Activated CD8-positive, alpha-beta memory T cell treated with anti-CD3 and anti-CD28 coated beads for 48 hours (primary cell): ENCODE data around the gene TNFAIP8L1.
"Not testable (repeated sequence)": the region's sequence is repeated elsewhere in the genome, so short reads cannot be mapped to it uniquely, and the experiment has no call there.

Experiments used
- DNase-seq, 3 experiments: peaks; one replicate each; pipeline ENCODE4 v3.0.0-alpha.2; 2020; ENCODE audit warnings: low read depth in 2 of 3, low spot score in 2 of 3

Gene TNFAIP8L1

DNA sequence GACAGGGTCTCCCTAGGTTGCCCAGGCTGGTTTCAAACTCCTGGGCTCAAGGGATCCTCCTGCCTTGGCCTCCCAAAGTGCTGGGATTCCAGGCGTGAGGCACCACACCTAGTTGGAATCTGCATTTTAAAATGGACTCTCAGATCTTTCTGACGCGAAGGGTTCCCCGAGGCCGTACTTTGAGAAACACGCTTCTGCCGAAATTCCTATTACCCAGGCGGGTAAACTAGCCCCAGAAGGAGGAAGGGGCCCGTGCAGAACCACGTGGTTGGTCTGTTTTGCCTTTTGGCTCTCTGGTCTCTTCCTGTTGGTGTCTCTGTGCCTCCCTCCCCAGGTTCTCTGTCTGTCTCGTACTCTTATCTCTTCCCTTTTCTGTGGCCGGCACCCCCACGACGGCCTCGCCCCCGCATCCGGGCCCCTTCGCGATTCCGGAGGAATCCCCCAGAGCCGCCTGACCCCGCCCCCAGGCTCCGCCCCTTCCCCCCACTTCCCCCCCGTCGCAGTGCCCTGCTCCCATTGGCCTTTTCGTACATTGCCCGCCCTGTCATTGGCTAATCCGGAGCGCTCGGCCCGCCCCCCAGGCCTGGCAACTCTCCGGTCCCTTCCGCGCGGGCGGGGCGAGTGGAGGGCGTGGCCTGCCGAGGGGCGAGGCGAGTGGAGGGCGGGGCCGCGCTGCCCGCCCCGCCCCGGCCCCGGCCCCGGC lies at the start of gene TNFAIP8L1:
TSS of gene TNFAIP8L1 (plus strand) at position 689 of the 703 bp plus-strand sequence. CDS start 12,354 bp downstream, outside the sequence.
- DNase-seq: peak; percentile 96 to 98 (median 97)

DNA sequence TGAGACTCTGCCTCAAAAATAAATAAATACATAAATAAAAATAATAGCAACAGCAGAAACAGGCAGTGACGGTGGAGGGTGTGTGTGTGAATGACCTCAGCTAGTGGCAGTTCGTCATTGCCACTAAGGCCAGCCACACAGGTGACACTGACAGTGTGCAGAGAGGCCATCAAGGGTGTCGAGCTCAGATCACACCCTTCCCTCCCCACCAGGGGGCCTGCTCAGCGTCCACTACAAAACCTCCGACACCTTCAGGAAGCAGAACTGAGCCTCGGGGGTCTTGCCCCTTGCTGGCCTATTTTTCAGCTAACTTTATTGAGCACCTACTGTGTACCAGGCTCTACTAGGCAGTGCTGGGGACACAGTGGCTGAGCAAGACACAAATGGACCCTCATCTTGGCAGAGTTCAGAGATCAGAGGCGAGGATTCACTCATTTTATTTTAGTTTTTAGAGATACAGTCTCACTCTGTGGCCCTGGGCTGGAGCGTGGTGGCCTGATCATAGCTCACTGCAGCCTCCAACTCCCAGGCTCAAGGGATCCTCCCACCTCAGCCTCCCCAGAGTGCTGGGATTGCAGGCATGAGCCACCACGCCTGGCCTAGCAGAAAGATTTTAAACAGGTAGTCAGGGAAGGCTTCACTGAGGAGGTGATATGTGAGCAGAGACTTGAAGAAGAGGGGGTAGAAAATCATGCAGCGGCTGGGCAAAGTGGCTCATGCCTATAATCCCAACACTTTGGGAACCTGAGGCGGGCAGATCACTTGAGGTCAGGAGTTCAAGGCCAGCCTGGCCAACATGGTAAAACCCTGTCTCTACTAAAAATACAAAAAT lies 49.5 kb upstream of the TNFAIP8L1 start:
- DNase-seq: no peak

DNA sequence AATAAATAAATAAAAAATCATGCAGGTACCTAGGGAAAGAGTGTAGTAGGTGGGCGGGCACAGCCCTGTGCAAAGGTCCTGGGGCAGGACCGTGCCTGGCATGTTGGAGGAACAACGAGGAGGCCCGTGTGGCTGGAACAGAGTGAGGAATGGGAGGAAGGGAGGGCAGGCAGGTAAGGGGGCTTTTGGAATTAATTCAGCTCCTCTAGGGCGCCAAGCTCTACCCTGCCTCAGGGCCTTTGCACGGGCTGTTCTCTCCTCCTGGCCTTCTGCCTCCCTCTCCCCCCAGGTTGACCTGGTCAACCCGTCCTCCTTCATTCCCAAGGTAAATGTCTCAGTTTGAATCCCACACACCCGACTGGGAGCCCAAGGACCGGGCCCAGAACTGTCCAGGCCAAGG lies 48.8 kb upstream of the TNFAIP8L1 start:
- no peak for DNase-seq

DNA sequence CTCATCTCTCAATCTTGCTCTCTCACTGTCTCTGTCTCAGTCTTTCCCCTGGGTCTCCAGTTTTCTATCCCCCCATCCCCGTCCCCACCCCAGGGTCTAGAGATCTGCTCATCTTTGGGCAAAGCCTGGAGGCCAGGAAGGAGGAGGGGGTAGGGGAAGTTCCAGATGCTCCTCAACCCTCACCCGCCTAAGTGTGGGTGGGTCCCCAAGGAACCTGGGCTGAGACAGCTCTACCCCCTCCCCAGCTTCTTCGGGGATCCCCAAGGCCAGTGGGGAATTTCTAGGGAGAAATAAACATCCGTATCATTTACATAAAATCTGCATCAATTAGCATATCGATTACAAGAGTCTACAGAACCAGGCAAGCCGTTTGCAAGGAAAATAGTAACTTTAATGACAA lies 48.0 kb upstream of the TNFAIP8L1 start:
- no peak for DNase-seq

DNA sequence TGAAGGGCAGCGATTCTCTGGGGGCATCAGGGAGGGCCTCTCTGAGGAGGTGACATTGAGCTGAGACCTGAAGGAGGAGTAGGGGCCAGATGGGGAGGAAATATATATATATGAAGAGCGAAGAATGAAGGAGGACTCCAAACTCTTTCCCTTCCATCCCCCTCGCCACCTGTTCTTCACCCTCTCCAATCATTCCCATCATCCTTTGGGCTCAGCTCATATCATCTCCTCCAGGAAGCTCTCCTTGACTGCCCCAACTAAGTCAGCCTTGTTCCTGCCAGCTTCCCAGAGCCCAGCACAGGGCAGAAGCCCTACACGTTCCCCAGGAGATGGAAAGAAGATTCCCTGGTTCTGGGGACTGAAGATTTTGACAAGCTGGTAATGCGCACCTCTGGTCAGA lies 46.9 kb upstream of the TNFAIP8L1 start:
- DNase-seq: no peak

DNA sequence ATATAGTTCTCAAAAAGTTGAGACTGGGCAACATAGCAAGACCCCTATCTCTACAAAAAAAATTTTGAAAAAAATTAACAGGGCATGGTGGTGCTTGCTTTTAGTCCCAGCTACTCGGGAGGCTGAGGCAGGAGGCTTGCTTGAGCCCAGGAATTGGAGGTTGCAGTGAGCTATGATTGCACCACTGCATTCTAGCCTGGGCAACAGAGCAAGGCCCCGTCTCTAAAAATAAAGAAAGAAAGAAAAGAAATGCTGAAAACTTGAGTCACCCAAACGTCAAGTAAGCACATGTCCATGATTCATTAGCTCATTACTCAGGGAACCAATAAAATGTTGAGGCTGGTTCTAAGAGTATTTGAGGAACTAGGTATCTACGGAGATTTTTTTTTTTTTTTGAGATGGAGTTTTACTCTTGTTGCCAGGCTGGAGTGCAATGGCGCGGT lies 45.9 kb upstream of the TNFAIP8L1 start:
- DNase-seq: no peak

DNA sequence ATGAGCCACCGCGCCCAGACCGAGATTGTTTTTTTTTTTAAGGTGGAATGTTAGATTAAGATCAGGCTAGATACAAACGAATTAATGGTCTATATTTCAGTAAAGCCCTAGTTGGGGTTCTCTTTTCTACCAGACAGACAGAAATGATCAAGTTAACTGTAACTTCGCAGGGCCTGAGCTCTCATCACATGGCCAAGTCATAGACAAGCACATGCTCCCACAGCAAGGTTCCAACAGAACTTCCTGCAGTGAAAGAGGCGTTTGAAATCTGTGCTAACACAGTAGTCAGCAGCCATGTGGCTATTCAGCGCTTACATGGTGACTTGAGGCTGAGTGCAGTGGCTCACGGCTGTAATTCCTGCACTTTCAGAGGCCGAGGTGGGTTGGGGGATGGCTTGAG lies 45.1 kb upstream of the TNFAIP8L1 start:
- no peak for DNase-seq

DNA sequence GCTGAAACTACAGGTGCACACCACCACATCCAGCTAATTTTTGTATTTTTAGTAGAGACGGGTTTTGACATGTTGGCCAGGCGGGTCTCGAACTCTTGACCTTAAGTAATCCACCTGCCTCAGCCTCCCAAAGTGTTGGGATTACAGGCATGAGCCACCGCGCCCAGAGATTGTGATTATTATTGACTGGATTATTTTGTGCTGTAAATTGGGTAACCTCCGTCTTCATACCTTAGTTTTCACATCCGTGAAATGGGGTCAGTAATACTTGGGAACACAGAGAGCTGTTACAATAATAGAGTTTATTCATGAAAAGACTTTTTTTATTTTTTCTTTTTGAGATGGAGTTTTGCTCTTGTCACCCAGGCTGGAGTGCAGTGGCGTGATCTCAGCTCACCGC lies 44.2 kb upstream of the TNFAIP8L1 start:
- not testable (repeated sequence) for DNase-seq

DNA sequence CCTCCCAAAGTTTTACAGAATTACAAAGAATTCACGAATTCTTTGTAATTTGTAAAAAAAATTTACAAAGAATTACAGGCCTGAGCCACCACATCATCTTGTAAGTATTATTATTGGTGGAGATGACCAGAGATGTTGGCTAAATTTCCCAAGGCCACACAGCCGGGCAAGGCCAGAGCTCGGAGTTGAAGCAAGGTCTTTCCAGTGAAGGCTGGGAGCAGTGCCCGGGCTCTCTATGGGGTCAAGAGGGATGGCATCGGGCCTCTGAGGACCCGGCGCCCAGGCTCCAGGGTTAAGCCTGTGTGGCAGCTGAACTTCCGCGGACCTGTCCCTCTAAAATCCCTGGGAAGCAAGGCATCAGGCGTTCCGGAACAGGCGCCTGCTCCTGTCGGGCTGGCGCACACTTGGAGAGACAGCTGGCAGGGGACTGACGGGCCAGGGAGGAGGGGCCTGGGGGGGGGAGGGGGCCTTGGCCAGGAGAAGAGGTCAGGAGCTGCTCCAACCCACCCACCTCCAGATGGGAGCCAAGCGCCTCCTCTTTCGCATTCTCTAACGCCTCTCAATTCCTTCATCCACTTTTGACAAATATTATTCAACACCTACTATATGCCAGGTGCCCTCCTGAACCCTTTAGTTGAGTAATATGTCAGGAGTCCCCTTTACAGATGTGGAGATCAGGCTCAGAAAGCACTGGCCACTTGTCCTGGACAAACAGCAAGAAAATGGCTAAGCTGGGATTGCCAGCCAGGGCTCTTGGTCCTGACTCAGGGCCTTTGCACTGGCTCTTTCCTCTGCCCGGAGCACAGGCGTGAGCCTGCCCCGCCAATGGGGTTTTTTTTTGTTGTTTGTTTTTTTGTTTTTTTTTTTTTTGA lies 43.0 kb upstream of the TNFAIP8L1 start:
- no peak for DNase-seq

DNA sequence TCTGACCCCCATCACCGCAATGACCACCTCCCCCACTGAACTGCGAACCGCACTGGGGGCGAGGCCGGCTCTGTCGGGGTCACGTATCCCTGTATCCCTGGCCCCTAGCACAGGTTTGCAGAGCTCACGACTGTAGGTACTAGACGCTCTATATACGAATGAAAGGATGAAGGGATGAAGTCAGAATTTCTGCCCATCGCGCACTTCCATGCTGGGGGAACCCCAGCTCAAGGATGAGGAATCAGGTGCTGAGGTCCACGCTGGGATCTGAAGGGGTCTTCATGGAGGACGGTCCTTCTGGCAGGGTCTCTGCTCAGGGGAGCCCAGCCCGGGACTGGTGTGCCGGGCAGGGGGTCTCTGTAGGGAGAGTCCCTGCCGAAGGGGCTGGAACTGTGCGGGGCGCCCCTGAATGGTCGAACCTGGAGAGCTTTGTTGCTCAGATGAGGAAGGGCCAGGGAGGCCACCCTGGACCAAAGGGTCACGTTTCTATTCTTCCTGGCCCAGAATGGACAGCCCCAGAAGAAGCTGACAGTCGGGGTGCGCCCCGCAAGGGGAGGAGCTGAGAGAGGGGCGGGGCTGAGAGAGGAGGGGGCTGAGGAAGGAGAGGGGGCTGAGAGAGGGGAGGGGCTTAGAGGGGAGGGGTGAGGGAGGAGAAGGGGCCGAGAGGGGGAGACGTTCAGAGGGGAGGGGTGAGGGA lies 41.9 kb upstream of the TNFAIP8L1 start:
- DNase-seq: no peak

DNA sequence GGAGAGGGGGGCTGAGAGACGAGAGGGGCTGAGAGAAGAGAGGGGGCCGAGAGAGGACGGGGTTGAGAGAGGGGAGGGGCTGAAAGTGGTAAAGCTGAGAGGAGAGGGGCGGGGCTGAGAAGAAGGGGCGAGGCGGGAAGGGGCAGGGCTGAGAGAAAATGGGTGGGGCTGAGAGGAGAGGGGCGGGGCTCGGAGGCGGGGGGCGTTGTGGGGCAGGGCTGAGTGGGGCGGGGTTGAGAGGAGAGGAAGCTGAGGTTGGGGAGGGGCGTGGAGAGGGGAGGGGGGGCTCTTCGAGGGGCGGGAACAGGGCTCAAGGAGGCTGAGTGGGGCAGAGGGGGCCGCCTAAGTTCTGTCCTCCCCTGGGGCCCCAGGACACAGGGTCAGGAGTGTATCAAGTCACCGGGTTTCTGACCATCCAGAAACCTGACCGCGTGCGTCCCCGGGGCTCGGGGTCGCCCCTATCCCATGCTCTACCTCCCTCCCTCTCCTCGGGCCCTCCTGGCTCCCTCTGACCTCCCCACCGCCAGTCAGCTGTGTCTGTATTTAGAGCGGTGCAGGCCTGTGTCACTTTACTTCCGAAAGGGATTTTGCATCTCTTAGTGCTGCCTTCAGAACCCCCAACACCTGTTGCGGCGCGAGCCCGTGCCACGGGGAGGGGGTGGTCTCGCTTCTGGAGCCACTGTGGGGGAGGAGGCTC lies 41.2 kb upstream of the TNFAIP8L1 start:
- DNase-seq: peak in 1 of 3 experiments; percentile 31

DNA sequence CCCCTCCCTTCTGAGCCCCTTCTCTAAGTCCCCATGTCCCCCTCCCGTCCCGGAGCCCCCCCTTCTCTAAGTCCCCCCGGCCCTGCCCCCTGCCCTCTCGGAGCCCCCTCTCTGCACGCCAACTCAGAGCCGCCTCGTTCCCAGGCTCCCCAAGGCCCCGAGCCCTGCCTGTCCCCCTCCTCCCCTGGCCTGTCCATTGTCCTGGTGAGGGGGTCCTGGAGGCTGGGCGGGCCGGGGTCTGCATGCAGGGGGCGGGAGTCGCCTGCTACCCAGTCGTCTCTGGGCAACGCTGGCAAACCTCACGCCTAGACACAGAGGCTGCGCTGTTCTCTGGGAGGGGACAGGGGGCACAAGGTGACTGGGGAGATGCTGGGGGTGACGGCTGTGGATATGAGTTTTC lies 40.6 kb upstream of the TNFAIP8L1 start:
- DNase-seq: no peak

DNA sequence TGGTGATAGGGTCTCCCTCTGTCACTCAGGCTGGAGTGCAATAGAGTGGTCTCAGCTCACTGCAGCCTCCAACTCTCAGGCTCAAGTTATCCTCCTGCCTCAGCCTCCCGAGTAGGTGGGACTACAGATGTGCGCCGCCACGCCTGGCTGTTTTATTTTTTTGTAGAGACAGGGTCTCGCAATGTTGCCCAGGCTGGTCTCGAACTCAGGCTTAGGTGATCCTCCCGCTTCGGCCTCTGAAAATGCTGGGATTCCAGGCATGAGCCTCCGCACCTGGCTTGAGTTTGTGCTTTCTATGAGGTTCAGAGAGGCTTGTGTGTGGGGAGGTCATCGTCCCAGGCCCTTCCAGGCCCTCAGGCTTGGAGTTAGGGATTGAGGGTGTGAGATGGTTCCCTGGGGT lies 39.2 kb upstream of the TNFAIP8L1 start:
- DNase-seq: no peak

DNA sequence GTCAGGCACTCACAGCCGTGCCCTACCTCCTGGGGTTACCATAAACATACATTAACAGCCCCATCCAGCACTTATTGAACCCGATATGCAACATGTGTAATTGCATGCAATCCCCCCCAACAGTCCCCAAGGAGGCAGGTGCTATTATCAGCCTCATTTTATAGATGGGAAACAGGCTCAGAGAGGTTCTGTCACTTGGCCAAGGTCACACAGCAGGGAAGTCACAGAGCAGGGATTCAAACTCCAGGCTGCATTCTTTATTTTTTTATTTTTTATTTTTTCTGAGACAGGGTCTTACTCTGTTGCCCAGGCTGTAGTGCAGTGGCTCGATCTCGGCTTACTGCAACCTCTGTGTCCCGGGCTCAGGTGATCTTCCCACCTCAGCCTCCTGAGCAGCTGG lies 38.4 kb upstream of the TNFAIP8L1 start:
- DNase-seq: no peak

DNA sequence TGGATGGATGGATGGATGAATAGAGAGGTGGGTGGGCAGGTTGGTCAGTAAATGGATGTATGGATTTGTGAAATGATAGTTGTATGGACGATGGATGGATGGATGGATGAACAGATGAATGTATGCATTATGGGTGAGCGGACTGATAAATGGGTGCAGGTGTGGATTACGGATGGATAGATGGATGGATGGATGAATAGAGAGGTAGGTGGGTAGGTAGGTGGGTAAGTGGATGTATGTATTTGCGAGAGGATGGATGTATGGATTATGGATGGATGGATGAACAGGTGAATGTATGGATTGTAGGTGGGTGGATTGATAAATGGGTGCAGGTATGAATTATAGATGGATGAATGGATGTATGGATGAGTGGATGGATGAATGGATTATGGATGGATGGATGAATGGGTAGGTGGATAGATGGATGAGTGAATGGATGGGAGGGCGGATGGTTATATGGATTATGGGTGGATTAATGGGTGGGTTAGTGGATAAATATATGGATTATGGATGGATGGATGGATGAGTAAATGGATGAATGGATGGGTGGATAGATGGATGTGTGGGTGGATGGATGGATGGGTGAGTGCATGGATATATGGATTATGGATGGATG lies 37.0 kb upstream of the TNFAIP8L1 start:
- no peak for DNase-seq

DNA sequence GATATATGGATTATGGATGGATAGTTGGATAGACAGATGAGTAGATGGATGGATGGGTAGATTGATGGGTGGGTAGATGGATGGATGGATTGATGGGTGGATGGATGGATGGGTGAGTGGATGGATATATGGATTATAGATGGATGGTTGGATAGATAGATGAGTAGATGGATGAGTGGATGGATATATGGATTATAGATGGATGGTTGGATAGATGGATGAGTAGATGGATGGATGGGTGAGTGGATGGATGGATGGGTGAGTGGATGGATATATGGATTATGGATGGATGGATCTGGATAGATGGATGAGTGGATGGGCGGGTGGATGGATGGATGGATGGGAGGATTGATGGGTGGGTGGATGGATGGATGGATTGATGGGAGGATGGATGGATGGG lies 36.4 kb upstream of the TNFAIP8L1 start:
- no peak for DNase-seq

DNA sequence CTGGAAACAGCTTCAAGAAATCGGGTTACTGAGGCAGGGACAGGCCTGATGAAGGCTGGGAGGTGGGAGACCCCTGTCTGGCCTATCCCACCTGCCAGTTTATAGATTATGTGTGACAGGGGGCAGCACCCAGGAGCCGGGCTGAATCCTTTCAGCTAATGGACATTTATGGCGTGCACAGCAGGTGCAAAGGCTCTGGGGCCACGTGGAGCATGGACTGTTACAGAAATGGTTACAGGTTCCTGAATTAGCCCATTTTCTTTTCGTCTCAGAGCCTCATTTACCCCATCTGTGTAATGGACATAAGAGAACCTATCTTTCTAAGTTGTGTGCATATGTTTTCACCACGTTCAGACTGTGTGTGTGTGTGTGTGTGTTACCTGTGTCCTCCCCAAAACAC lies 34.4 kb upstream of the TNFAIP8L1 start:
- no peak for DNase-seq

DNA sequence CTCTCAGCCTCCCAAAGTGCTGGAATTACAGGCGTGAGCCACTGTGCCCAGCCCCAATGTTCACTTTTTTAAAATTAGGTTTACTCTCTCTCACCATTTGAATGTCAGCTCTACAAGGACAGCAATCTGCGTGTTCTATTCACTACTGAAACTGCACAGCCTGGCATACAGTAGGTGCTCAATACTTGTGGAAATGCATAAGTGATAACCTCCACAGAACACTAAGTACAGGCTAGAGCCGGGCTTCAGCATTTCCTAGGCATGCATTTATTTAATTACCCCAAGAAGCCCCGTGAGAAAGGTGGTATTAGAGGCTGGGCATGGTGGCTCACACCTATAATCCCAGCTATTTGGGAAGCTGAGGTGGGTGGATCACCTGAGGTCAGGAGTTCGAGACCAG lies 33.1 kb upstream of the TNFAIP8L1 start:
- no peak for DNase-seq

DNA sequence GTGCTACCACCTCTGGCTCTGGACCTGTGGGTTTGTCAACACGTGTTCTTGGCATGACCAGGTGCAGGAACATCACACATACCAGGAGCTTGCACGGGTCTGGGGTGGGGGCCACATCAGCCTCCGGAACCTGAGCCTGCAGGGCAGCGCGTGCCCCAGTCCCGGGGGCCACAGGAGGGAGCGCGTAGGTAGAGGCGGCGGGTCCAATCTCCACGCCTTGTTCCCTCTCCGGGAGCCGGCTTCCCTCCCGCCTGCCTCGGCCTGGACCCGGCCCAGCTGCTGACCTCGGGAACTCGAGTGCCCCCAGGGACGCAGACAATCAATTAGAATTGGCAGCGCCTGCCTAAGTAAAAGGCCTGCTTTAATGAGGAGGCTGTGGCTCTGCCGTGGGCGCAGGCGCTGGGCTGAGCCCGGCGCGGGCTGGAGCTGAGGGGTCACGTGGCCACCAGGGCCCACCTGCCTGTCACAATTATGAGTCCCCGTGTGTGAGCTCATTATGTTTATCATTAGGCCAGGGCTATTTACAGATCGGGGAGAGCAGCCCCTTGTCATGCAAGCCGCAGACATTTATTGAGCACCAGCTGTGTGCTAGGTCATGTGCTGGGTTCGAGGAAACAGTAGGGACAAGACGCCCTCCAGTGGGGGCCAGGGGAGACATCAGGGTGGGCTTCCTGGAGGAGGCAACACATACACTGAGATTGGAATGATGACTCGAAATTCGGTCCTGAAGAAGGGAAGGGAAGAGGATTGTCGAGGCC lies 32.2 kb upstream of the TNFAIP8L1 start:
- DNase-seq: no peak
